ENCODE data around the gene ITGAV. TPM values are rescaled to one million over a fixed set of nuclear protein-coding genes. Genes with fewer than 3 reads are reported as not detected.
A peak's percentile ranks its signal among the peaks of the same experiment; 100 is the strongest.

The ITGAV gene
- total RNA-seq = 100 to 1,000 TPM in 1 of 4 donors, 10 to 100 TPM in 3; 67.1 to 117 (median 70.3) TPM
- polyA plus RNA-seq = 10 to 100 TPM in 1 of 3 donors, 1 to 10 TPM in 2; 3.6 to 15.4 (median 6.9) TPM

GRCh38 chr2:186589612-186590349, at the start of gene ITGAV:
TSS of gene ITGAV (plus strand) at chr2:186590056. CDS start at chr2:186590339, 283 bp downstream.
- intact Hi-C loops (cut with DNase I) = loop anchor here (5.0 kb wide), 3 partner anchors 47 to 102 kb away; partner anchors contain the start of gene ZC3H15

GRCh38 chr2:186540941-186541340, 48.9 kb upstream of the ITGAV start:
- DNase-seq = no peak
- H3K4me3 ChIP-seq = no peak overlapping the region
- no peak for TF ChIP-seq CTCF (IDR thresholded peaks at IDR 0.05)
- no peak for TF ChIP-seq POLR2AphosphoS5 (IDR thresholded peaks at IDR 0.05)
- no peak for TF ChIP-seq POLR2A (IDR thresholded peaks at IDR 0.05)
- no peak for TF ChIP-seq EP300 (IDR thresholded peaks at IDR 0.05)
- peaks cover 0 to 19% (median 18%) of the 10 kb centered on the region in 4 donors for H3K4me1 ChIP-seq
- H3K27me3 ChIP-seq = no peaks in the 10 kb centered on the region
- 83 to 94% methylated on average over 4 of the region's 4 CpGs for WGBS, 2 donors
- H3K27ac ChIP-seq = no peak overlapping the region
- no peaks in the 10 kb centered on the region for H3K9me3 ChIP-seq
- H3K36me3 ChIP-seq = no peaks in the 10 kb centered on the region
- intact Hi-C loops (cut with DNase I) = loop anchor here (5.0 kb wide), 1 partner anchor 51 kb away; the partner anchor contains the start of gene ITGAV

More at GRCh38 chr2:186589612-186590349, at the start of gene ITGAV:
- no peaks in the 10 kb centered on the region for H3K27me3 ChIP-seq
- no peaks in the 10 kb centered on the region for H3K9me3 ChIP-seq
- peak within 1 kb of the TSS; percentile 94 to 99 (median 96) for H3K27ac ChIP-seq
- peak; percentile 96 for DNase-seq
- peak within 1 kb of the TSS; percentile 78 to 98 (median 90) for H3K4me3 ChIP-seq
- TF ChIP-seq POLR2AphosphoS5 (IDR thresholded peaks at IDR 0.05) (peak; percentile 84 to 92 (median 90)), POLR2A (IDR thresholded peaks at IDR 0.05) (peak; percentile 75 to 84), CTCF (IDR thresholded peaks at IDR 0.05) (no peak), EP300 (IDR thresholded peaks at IDR 0.05) (no peak)
- no peaks in the 10 kb centered on the region for H3K36me3 ChIP-seq
- peaks cover 0 to 41% (median 32%) of the 10 kb centered on the region in 4 donors for H3K4me1 ChIP-seq
- WGBS, 2 donors = 0% methylated on average over 71 of the region's 71 CpGs

GRCh38 chr2:186542002-186542401, 47.9 kb upstream of the ITGAV start:
- intact Hi-C loops (cut with DNase I) = loop anchor here (5.0 kb wide), 1 partner anchor 50 kb away; the partner anchor contains the start of gene ITGAV
- H3K4me3 ChIP-seq = no peak overlapping the region
- H3K9me3 ChIP-seq = no peaks in the 10 kb centered on the region
- peaks cover 0 to 27% (median 25%) of the 10 kb centered on the region in 4 donors for H3K4me1 ChIP-seq
- DNase-seq = no peak
- H3K36me3 ChIP-seq = no peaks in the 10 kb centered on the region
- H3K27me3 ChIP-seq = no peaks in the 10 kb centered on the region
- 88 to 92% methylated on average over 4 of the region's 4 CpGs for WGBS, 2 donors
- no peak overlapping the region for H3K27ac ChIP-seq
- no peak for TF ChIP-seq POLR2AphosphoS5 (IDR thresholded peaks at IDR 0.05)

- Histone ChIP-seq H3K9me3 (no peaks in the 10 kb centered on the region), H3K27me3 (no peaks in the 10 kb centered on the region), H3K36me3 (no peaks in the 10 kb centered on the region), H3K27ac (peak overlapping the region; percentile 43 to 71 (median 69)), H3K4me3 (no peak overlapping the region), H3K4me1 (peaks cover 0 to 27% (median 26%) of the 10 kb centered on the region in 4 donors)
- no peak for TF ChIP-seq POLR2A (IDR thresholded peaks at IDR 0.05)
- peak in 1 of 4 donors; percentile 15 for TF ChIP-seq POLR2AphosphoS5 (IDR thresholded peaks at IDR 0.05)
- no peak for DNase-seq
- 68 to 81% methylated on average over 3 of the region's 3 CpGs for WGBS, 2 donors
- intact Hi-C loops (cut with DNase I) = loop anchor here (5.0 kb wide), 1 partner anchor 49 kb away; the partner anchor contains the start of gene ITGAV
Observed at GRCh38 chr2:186543561-186544131, 46.2 kb upstream of the ITGAV start.

GRCh38 chr2:186544255-186544675, 45.6 kb upstream of the ITGAV start:
- Histone ChIP-seq H3K36me3 (no peaks in the 10 kb centered on the region), H3K4me1 (peaks cover 0 to 27% (median 26%) of the 10 kb centered on the region in 4 donors), H3K27me3 (no peaks in the 10 kb centered on the region), H3K9me3 (no peaks in the 10 kb centered on the region), H3K27ac (peak overlapping the region; percentile 43 to 71 (median 69)), H3K4me3 (no peak overlapping the region)
- DNase-seq = no peak
- TF ChIP-seq POLR2AphosphoS5 (IDR thresholded peaks at IDR 0.05) = peak in 3 of 4 donors; percentile 19 to 32 (median 26)
- TF ChIP-seq CTCF (IDR thresholded peaks at IDR 0.05) = no peak
- no peak for TF ChIP-seq POLR2A (IDR thresholded peaks at IDR 0.05)
- WGBS, 2 donors = 59 to 79% methylated on average over 1 of the region's 1 CpG
- intact Hi-C loops (cut with DNase I) = loop anchor here (5.0 kb wide), 1 partner anchor 48 kb away; the partner anchor contains the start of gene ITGAV

Data from sigmoid colon (tissue), 7 donors.